CMK (cell line): Measurements from ENCODE around the gene KDM2A.
"Not testable (repeated sequence)": the region's sequence is repeated elsewhere in the genome, so short reads cannot be mapped to it uniquely, and the experiment has no call there.

Experiments
- DNase-seq: peaks from one replicate; pipeline ENCODE4 v3.0.0-alpha.2; 2010; ENCODE audit warnings: low read depth

The KDM2A gene

GRCh38 chr11:67168911-67169310 lies 49.8 kb downstream of the KDM2A start:
- not testable (repeated sequence) for DNase-seq

- DNase-seq, result no peak
These were observed 55.2 kb downstream of the KDM2A start for GRCh38 chr11:67174311-67174710.

GRCh38 chr11:67177399-67178281 lies 58.6 kb downstream of the KDM2A start:
- DNase-seq, result no peak

GRCh38 chr11:67178421-67178820 lies 59.4 kb downstream of the KDM2A start:
- DNase-seq, result no peak

GRCh38 chr11:67178878-67179277 lies 59.8 kb downstream of the KDM2A start:
- DNase-seq, result no peak

GRCh38 chr11:67179892-67180490 lies 60.9 kb downstream of the KDM2A start:
- no peak for DNase-seq

GRCh38 chr11:67194096-67194495 lies 75.0 kb downstream of the KDM2A start:
- no peak for DNase-seq

- DNase-seq, result no peak
These were observed 77.0 kb downstream of the KDM2A start for GRCh38 chr11:67195971-67196456.

- DNase-seq, result no peak
These were observed 78.5 kb downstream of the KDM2A start for GRCh38 chr11:67197606-67198005.

- DNase-seq, result not testable (repeated sequence)
These were observed 79.7 kb downstream of the KDM2A start for GRCh38 chr11:67198781-67199180.

GRCh38 chr11:67199751-67200150 lies 80.7 kb downstream of the KDM2A start:
- no peak for DNase-seq

- no peak for DNase-seq
These were observed 83.0 kb downstream of the KDM2A start for GRCh38 chr11:67202028-67202427.

- DNase-seq, result no peak
These were observed 85.8 kb downstream of the KDM2A start for GRCh38 chr11:67204822-67205221.

- not testable (repeated sequence) for DNase-seq
These were observed 90.2 kb downstream of the KDM2A start for GRCh38 chr11:67209222-67209621.

- DNase-seq, result no peak
These were observed 92.8 kb downstream of the KDM2A start for GRCh38 chr11:67211656-67212436.

GRCh38 chr11:67213178-67213621 lies 94.1 kb downstream of the KDM2A start:
- DNase-seq, result no peak

GRCh38 chr11:67227726-67228125 lies 108.7 kb downstream of the KDM2A start:
- DNase-seq, result no peak

- no peak for DNase-seq
These were observed 111.3 kb downstream of the KDM2A start for GRCh38 chr11:67230406-67230805.

- DNase-seq, result no peak
These were observed 111.8 kb downstream of the KDM2A start for GRCh38 chr11:67230886-67231285.

- no peak for DNase-seq
These were observed 114.6 kb downstream of the KDM2A start for GRCh38 chr11:67233584-67234190.

GRCh38 chr11:67234571-67234970 lies 115.5 kb downstream of the KDM2A start:
- DNase-seq, result not testable (repeated sequence)

GRCh38 chr11:67237574-67237973 lies 118.5 kb downstream of the KDM2A start:
- DNase-seq, result no peak
